Spleen (tissue), 11 donors: Measurements from ENCODE around the gene MED13L. TPM values are rescaled to one million over a fixed set of nuclear protein-coding genes. Genes with fewer than 3 reads are reported as not detected.

Experiments used
- DNase-seq: peaks from one replicate; pipeline ENCODE4 v3.0.0-alpha.2; 2020
- H3K27ac ChIP-seq, 8 donors: fragments of 200-600 bp; sonication (generic) in 7 of 8; 1 replicate in 4 of 8; 2 replicates in 4 of 8; pipeline versions ENCODE4 v1.5.0 to v1.8.0; 2016 to 2021; ENCODE audit warnings: inconsistent platforms in 4 of 8, mild to moderate bottlenecking in 4 of 8, moderate library complexity in 1 of 8
- H3K27me3 ChIP-seq, 7 donors: fragments of 200-600 bp; sonication (generic) in 6 of 7; replicated peaks in 1 of 7; 1 replicate in 4 of 7; 2 replicates in 3 of 7; pipeline versions ENCODE4 v1.5.0 to v1.8.0; 2016 to 2021; ENCODE audit warnings: inconsistent platforms in 3 of 7, mild to moderate bottlenecking in 1 of 7
- H3K36me3 ChIP-seq, 6 donors: fragments of 200-600 bp; sonication (generic) in 5 of 6; 1 replicate in 4 of 6; 2 replicates in 2 of 6; pipeline versions ENCODE4 v1.5.0 to v1.8.0; 2016 to 2021; ENCODE audit warnings: inconsistent platforms in 2 of 6
- H3K4me1 ChIP-seq, 6 donors: fragments of 200-600 bp; sonication (generic) in 5 of 6; 1 replicate in 3 of 6; 2 replicates in 3 of 6; pipeline versions ENCODE4 v1.5.0 to v1.8.0; 2016 to 2021; ENCODE audit warnings: inconsistent platforms in 3 of 6
- H3K4me3 ChIP-seq, 8 donors: fragments of 200-600 bp; sonication (generic) in 7 of 8; 1 replicate in 4 of 8; 2 replicates in 4 of 8; pipeline versions ENCODE4 v1.5.0 to v1.8.0; 2016 to 2021; ENCODE audit warnings: inconsistent platforms in 4 of 8, mild to moderate bottlenecking in 4 of 8, moderate library complexity in 2 of 8
- H3K9me3 ChIP-seq, 8 donors: fragments of 200-600 bp; sonication (generic) in 7 of 8; 1 replicate in 4 of 8; 2 replicates in 4 of 8; pipeline versions ENCODE4 v1.5.0 to v1.8.0; 2016 to 2021; ENCODE audit warnings: inconsistent platforms in 4 of 8
- CTCF ChIP-seq, 11 experiments: fragments of 200-600 bp in 7 of 11; fragments of 450-650 bp in 4 of 11; sonication (generic) in 4 of 11; IDR thresholded peaks in 8 of 11; conservative IDR thresholded peaks in 3 of 11; 1 replicate in 7 of 11; 2 replicates in 4 of 11; pipeline versions ENCODE4 v1.4.0 to v1.8.0; 2016 to 2021; ENCODE audit warnings: antibody characterized with exemption in 11 of 11, inconsistent platforms in 4 of 11, mild to moderate bottlenecking in 1 of 11
- POLR2A ChIP-seq, 3 donors: fragments of 450-650 bp; IDR thresholded peaks; one replicate each; pipeline ENCODE4 v1.5.1; 2017; ENCODE audit warnings: antibody characterized with exemption in 3 of 3, mild to moderate bottlenecking in 1 of 3
- POLR2AphosphoS5 ChIP-seq, 3 donors: sonication (generic); formaldehyde crosslinking; IDR thresholded peaks; one replicate each; pipeline ENCODE4 v1.5.1; 2017; ENCODE audit warnings: antibody characterized with exemption in 3 of 3
- WGBS, 5 donors: extraction: QIAGEN DNeasy Blood & Tissue Kit in 3 of 5; methylation state at CpG; one replicate each; pipeline versions ENCODE4 v1.1.5 to v1.1.7; 2013 to 2018; 5-methylcytosine and 5-hydroxymethylcytosine counted together
- intact Hi-C: fragments of 100-400 bp; cut with DNase I; formaldehyde crosslinking; loops from one replicate; pipeline ENCODE4 v1.15.0; 2023; ENCODE audit warnings: low total_unique reads
- polyA plus RNA-seq, 3 donors: library from polyadenylated mRNA; stranded (reverse); fragments of 200-250 nt; gene quantifications; one replicate each; pipeline ENCODE4 v1.2.1, GENCODE V29; 2013
- total RNA-seq, 7 donors: library from RNA; depleted of rRNA in 3 of 7; stranded (reverse); fragments of >200 nt in 3 of 7; fragmentation: NEBNext Ultra II Directional in 4 of 7; extraction: Animal tissue kit (Norgen Biotek cat#: 25700) in 4 of 7; gene quantifications; one replicate each; pipeline versions ENCODE4 v1.1.0 to v1.2.1, GENCODE V29; 2016 to 2021
- donor health status: healthy with polysubstance abuse.
- donor health status: DM: no; HTN: no; CAD: no; lungs with moderate emphysema.
- donor health status: DM: no; HTN: no; CAD: no.
- donor health status: Bipolar disorder and iron deficiency.
- donor health status: healthy.
- donor health status: DM: no; HTN: no; CAD: no.
- donor health status: DM: yes; HTN: yes; CAD: no.

MED13L gene
- total and polyA plus RNA-seq, 10 donors, result 13.4 to 255 (median 185) TPM

GRCh38 chr12:116050275-116050674 lies 227.2 kb downstream of the MED13L start:
- 62 to 77% (median 70%) methylated on average over 5 of the region's 5 CpGs for WGBS, 5 donors
- Histone ChIP-seq H3K36me3 (no peaks in the 10 kb centered on the region), H3K4me1 (peaks cover 16 to 79% (median 47%) of the 10 kb centered on the region in 6 donors), H3K27ac (peak overlapping the region in 1 of 8 donors; percentile 24), H3K27me3 (no peaks in the 10 kb centered on the region), H3K4me3 (no peak overlapping the region), H3K9me3 (no peaks in the 10 kb centered on the region)
- intact Hi-C loops, result no loop called here
- DNase-seq, result no peak
- no peak for TF ChIP-seq POLR2AphosphoS5 (IDR thresholded peaks at IDR 0.05)
- TF ChIP-seq POLR2A (IDR thresholded peaks at IDR 0.05), result no peak
- no peak for TF ChIP-seq CTCF (IDR thresholded peaks at IDR 0.05 in 8 of 11, conservative IDR thresholded peaks at IDR 0.05 in 3 of 11)

- Histone ChIP-seq H3K27ac (peak overlapping the region in 1 of 8 donors; percentile 24), H3K27me3 (no peaks in the 10 kb centered on the region), H3K9me3 (no peaks in the 10 kb centered on the region), H3K4me3 (no peak overlapping the region), H3K4me1 (peaks cover 12 to 78% (median 46%) of the 10 kb centered on the region in 6 donors), H3K36me3 (no peaks in the 10 kb centered on the region)
- intact Hi-C loops, result no loop called here
- DNase-seq, result no peak
- TF ChIP-seq CTCF (IDR thresholded peaks at IDR 0.05 in 8 of 11, conservative IDR thresholded peaks at IDR 0.05 in 3 of 11), result no peak
- TF ChIP-seq POLR2AphosphoS5 (IDR thresholded peaks at IDR 0.05), result no peak
- no peak for TF ChIP-seq POLR2A (IDR thresholded peaks at IDR 0.05)
These were observed 228.6 kb downstream of the MED13L start for GRCh38 chr12:116048879-116049278.

GRCh38 chr12:116046039-116046438 lies 231.5 kb downstream of the MED13L start:
- Histone ChIP-seq H3K27ac (no peak overlapping the region), H3K4me1 (peaks cover 6 to 61% (median 27%) of the 10 kb centered on the region in 6 donors), H3K36me3 (no peaks in the 10 kb centered on the region), H3K4me3 (no peak overlapping the region), H3K27me3 (no peaks in the 10 kb centered on the region), H3K9me3 (no peaks in the 10 kb centered on the region)
- no peak for DNase-seq
- intact Hi-C loops, result no loop called here
- TF ChIP-seq CTCF (IDR thresholded peaks at IDR 0.05 in 8 of 11, conservative IDR thresholded peaks at IDR 0.05 in 3 of 11) (no peak), POLR2A (IDR thresholded peaks at IDR 0.05) (no peak), POLR2AphosphoS5 (IDR thresholded peaks at IDR 0.05) (no peak)

- Histone ChIP-seq H3K9me3 (no peaks in the 10 kb centered on the region), H3K27ac (no peak overlapping the region), H3K36me3 (no peaks in the 10 kb centered on the region), H3K4me1 (peaks cover 5 to 53% (median 18%) of the 10 kb centered on the region in 6 donors), H3K27me3 (no peaks in the 10 kb centered on the region), H3K4me3 (no peak overlapping the region)
- DNase-seq, result no peak
- WGBS, 5 donors, result 92 to 100% (median 97%) methylated on average over 2 of the region's 2 CpGs
- TF ChIP-seq POLR2AphosphoS5 (IDR thresholded peaks at IDR 0.05), result no peak
- no peak for TF ChIP-seq CTCF (IDR thresholded peaks at IDR 0.05 in 8 of 11, conservative IDR thresholded peaks at IDR 0.05 in 3 of 11)
- TF ChIP-seq POLR2A (IDR thresholded peaks at IDR 0.05), result no peak
- intact Hi-C loops, result no loop called here
These were observed 232.3 kb downstream of the MED13L start for GRCh38 chr12:116045150-116045549.
